Keratinocyte (primary cell): ENCODE results near the gene TTC9.

Experiments
- EZH2 ChIP-seq: IDR thresholded peaks from one replicate; pipeline ENCODE4 v1.6.1; 2012; ENCODE audit warnings: inconsistent platforms, mild to moderate bottlenecking, low read length, moderate library complexity
- TF ChIP-seq, protein P1 (sequence below), 3 experiments: IDR thresholded peaks in 1 of 3; conservative IDR thresholded peaks in 1 of 3; optimal IDR thresholded peaks in 1 of 3; 2 replicates in 2 of 3; 3 replicates in 1 of 3; pipeline versions ENCODE3 to v1.5.1; 2011; ENCODE audit warnings: low read length in 3 of 3, mild to moderate bottlenecking in 3 of 3, moderate library complexity in 2 of 3, control low read depth in 1 of 3, inconsistent platforms in 1 of 3; ENCODE audit not compliant: insufficient read depth in 2 of 3; ENCODE audit errors: extremely low read depth in 1 of 3

DNA sequence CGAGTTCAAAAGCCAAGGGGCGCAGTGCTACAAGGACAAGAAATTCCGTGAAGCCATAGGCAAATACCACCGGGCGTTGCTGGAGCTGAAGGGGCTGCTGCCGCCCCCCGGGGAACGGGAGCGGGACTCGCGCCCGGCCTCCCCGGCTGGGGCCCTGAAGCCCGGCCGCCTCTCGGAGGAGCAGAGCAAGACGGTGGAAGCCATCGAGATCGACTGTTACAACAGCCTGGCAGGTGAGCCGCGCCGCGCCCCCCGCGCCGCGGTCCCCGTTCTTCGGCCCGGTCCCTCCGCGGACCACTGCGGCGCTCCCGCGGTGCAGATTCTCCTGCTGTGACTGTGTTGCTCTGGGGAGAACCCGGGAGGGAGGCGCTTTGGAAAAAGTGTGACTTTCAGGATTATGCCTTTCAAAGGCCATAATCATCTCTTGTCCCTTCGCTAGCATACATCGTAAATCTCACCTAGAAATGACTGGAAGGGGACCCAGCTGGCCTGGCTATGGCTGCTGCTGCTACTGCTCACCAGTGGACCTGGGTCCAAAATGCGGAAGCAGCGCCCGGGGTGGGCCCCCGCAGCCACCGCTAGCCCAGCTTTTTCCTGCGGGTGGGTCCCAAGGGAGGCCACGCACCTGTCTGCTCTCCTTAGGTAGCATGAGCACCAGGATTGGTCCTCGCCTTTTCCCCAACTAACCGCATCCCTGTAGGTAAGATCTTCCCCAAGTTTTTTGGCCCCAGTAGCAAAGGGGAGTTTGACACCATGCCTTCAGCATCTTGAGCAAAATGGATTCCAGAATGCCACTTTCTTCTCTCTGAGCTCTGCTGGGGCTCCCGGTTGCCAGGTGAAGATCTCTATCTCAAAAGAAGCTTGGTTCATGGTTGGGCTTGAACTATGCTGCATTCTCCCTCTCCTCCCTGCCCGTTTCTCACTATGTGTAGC is 853 bp downstream of the TTC9 start:
- TF ChIP-seq, protein P1, sequence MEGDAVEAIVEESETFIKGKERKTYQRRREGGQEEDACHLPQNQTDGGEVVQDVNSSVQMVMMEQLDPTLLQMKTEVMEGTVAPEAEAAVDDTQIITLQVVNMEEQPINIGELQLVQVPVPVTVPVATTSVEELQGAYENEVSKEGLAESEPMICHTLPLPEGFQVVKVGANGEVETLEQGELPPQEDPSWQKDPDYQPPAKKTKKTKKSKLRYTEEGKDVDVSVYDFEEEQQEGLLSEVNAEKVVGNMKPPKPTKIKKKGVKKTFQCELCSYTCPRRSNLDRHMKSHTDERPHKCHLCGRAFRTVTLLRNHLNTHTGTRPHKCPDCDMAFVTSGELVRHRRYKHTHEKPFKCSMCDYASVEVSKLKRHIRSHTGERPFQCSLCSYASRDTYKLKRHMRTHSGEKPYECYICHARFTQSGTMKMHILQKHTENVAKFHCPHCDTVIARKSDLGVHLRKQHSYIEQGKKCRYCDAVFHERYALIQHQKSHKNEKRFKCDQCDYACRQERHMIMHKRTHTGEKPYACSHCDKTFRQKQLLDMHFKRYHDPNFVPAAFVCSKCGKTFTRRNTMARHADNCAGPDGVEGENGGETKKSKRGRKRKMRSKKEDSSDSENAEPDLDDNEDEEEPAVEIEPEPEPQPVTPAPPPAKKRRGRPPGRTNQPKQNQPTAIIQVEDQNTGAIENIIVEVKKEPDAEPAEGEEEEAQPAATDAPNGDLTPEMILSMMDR (optimal IDR thresholded peaks at IDR 0.05 in 1 of 3, IDR thresholded peaks at IDR 0.05 in 1 of 3, conservative IDR thresholded peaks at IDR 0.05 in 1 of 3; ENCODE audit: extremely low read depth in 1 of 3, insufficient read depth in 2 of 3, low read length in 3 of 3): no peak
- TF ChIP-seq EZH2: peak; percentile 71
